Caco-2 (cell line): Measurements from ENCODE around the gene HSD17B7. TPM values are rescaled to one million over a fixed set of nuclear protein-coding genes. Genes with fewer than 3 reads are reported as not detected.

Experiments
- BruUV-seq: library from RNA; stranded (reverse); fragments of 400-500 nt; replicated peaks from 2 replicates; lab custom pipeline; 2021; lab: Mats Ljungman, UMichigan
- CTCF ChIA-PET: fragments of 300-600 bp; sonication (Branson Sonifier 250); formaldehyde crosslinking; loops from one replicate; lab custom pipeline; 2022; ENCODE audit warnings: antibody characterized with exemption; lab: Charles Lee
- POLR2A ChIA-PET: fragments of 300-600 bp; sonication (Branson Sonifier 250); formaldehyde crosslinking; loops from one replicate; lab custom pipeline; 2022; ENCODE audit warnings: antibody characterized with exemption; lab: Charles Lee
- DNase-seq, 2 experiments: peaks; one replicate each; pipeline versions ENCODE4 v3.0.0 to v3.0.0-alpha.2; 2020 to 2022
- H3K27me3 ChIP-seq: replicated peaks from 2 replicates; pipeline ENCODE4 v1.6.0; 2011; ENCODE audit warnings: low read length; ENCODE audit not compliant: control insufficient read depth, insufficient read depth
- H3K36me3 ChIP-seq: 2 replicates; pipeline ENCODE4 v1.5.1; 2011; ENCODE audit warnings: low read length; ENCODE audit not compliant: control insufficient read depth, insufficient read depth
- H3K4me1 ChIP-seq: fragments of 250-450 bp; sonication (Bioruptor Pico); 2 replicates; pipeline ENCODE4 v1.5.1; 2020; ENCODE audit warnings: mild to moderate bottlenecking
- H3K4me3 ChIP-seq: 2 replicates; pipeline ENCODE4 v1.5.1; 2011; ENCODE audit warnings: low read depth, mild to moderate bottlenecking, control low read depth, low read length
- H3K9me3 ChIP-seq: fragments of 250-450 bp; sonication (Bioruptor Pico); 2 replicates; pipeline ENCODE4 v1.5.1; 2020; ENCODE audit warnings: mild to moderate bottlenecking, moderate library complexity
- H3K27ac Mint-ChIP-seq: one replicate; pipeline ENCODE4 v1.8.0; 2022; ENCODE audit warnings: mixed read lengths; ENCODE audit not compliant: unreplicated experiment
- H3K27me3 Mint-ChIP-seq: one replicate; pipeline ENCODE4 v1.8.0; 2022; ENCODE audit warnings: mixed read lengths; ENCODE audit not compliant: insufficient read depth, unreplicated experiment
- H3K36me3 Mint-ChIP-seq: one replicate; pipeline ENCODE4 v1.8.0; 2022; ENCODE audit warnings: mild to moderate bottlenecking, mixed read lengths; ENCODE audit not compliant: insufficient read depth, unreplicated experiment
- H3K4me1 Mint-ChIP-seq: one replicate; pipeline ENCODE4 v1.8.0; 2022; ENCODE audit warnings: low read depth, mixed read lengths; ENCODE audit not compliant: unreplicated experiment
- H3K4me3 Mint-ChIP-seq: one replicate; pipeline ENCODE4 v1.8.0; 2022; ENCODE audit warnings: mild to moderate bottlenecking, moderate library complexity, mixed read lengths; ENCODE audit not compliant: unreplicated experiment
- H3K9me3 Mint-ChIP-seq: one replicate; pipeline ENCODE4 v1.8.0; 2022; ENCODE audit warnings: mixed read lengths; ENCODE audit not compliant: unreplicated experiment
- CTCF ChIP-seq, 2 experiments: fragments of 200-600 bp in 1 of 2; IDR thresholded peaks; 1 replicate in 1 of 2; 2 replicates in 1 of 2; pipeline versions ENCODE4 v1.5.1 to v1.8.0; 2011 to 2022; ENCODE audit warnings: antibody characterized with exemption in 1 of 2, control low read depth in 1 of 2, inconsistent platforms in 1 of 2, low read depth in 1 of 2, low read length in 1 of 2, mild to moderate bottlenecking in 1 of 2, moderate library complexity in 1 of 2; ENCODE audit not compliant: insufficient read depth in 1 of 2, severe bottlenecking in 1 of 2, unreplicated experiment in 1 of 2
- intact Hi-C: fragments of 100-400 bp; cut with micrococcal nuclease; formaldehyde crosslinking; loops from one replicate; pipeline ENCODE4 v1.10.0; 2022; ENCODE audit not compliant: unreplicated experiment
- total RNA-seq: library from RNA; stranded (reverse); gene quantifications from 2 replicates; pipeline ENCODE4 v1.2.3, GENCODE V29; 2022

Gene HSD17B7
- total RNA-seq, 1 experiment from 2014 or later = 31.9 TPM

GRCh38 chr1:162772571-162773154 lies 17.8 kb upstream of the HSD17B7 start:
- no peaks in the 10 kb centered on the region for H3K9me3 Mint-ChIP-seq
- H3K36me3 ChIP-seq = no peaks in the 10 kb centered on the region

GRCh38 chr1:162774007-162774406 lies 16.5 kb upstream of the HSD17B7 start:
- Mint-ChIP-seq H3K27ac (no peak overlapping the region), H3K4me1 (no peaks in the 10 kb centered on the region), H3K27me3 (peaks cover 3% of the 10 kb centered on the region), H3K4me3 (no peak overlapping the region), H3K36me3 (no peaks in the 10 kb centered on the region), H3K9me3 (no peaks in the 10 kb centered on the region)
- no peaks in the 10 kb centered on the region; the same call in 1 of the 2 replicates for H3K27me3 ChIP-seq
- no peak for DNase-seq
- BruUV-seq = no TSS peak
- H3K4me1 ChIP-seq = no peaks in the 10 kb centered on the region
- ChIA-PET POLR2A (no interaction called here), CTCF (no interaction called here)
- H3K4me3 ChIP-seq = no peak overlapping the region
- no peak for TF ChIP-seq CTCF (IDR thresholded peaks at IDR 0.05; ENCODE audit: insufficient read depth in 1 of 2, low read depth in 1 of 2, low read length in 1 of 2, severe bottlenecking in 1 of 2, unreplicated experiment in 1 of 2)
- H3K36me3 ChIP-seq = no peaks in the 10 kb centered on the region
- no peaks in the 10 kb centered on the region for H3K9me3 ChIP-seq
- intact Hi-C loops = no loop called here

More at GRCh38 chr1:162772571-162773154, 17.8 kb upstream of the HSD17B7 start:
- H3K4me3 Mint-ChIP-seq = no peak overlapping the region
- H3K27me3 Mint-ChIP-seq = peaks cover 3% of the 10 kb centered on the region
- no peak overlapping the region for H3K27ac Mint-ChIP-seq
- intact Hi-C loops = no loop called here
- Histone ChIP-seq H3K27me3 (no peaks in the 10 kb centered on the region; the same call in 1 of the 2 replicates), H3K4me1 (no peaks in the 10 kb centered on the region), H3K4me3 (no peak overlapping the region), H3K9me3 (no peaks in the 10 kb centered on the region)
- ChIA-PET CTCF (no interaction called here), POLR2A (no interaction called here)
- no peaks in the 10 kb centered on the region for H3K36me3 Mint-ChIP-seq
- no peak for TF ChIP-seq CTCF (IDR thresholded peaks at IDR 0.05; ENCODE audit: insufficient read depth in 1 of 2, low read depth in 1 of 2, low read length in 1 of 2, severe bottlenecking in 1 of 2, unreplicated experiment in 1 of 2)
- BruUV-seq = no TSS peak
- no peak for DNase-seq
- H3K4me1 Mint-ChIP-seq = no peaks in the 10 kb centered on the region

- intact Hi-C loops = no loop called here
- H3K27me3 ChIP-seq = no peaks in the 10 kb centered on the region
- no peaks in the 10 kb centered on the region for H3K36me3 ChIP-seq
- Mint-ChIP-seq H3K9me3 (no peaks in the 10 kb centered on the region), H3K4me1 (no peaks in the 10 kb centered on the region), H3K27me3 (no peaks in the 10 kb centered on the region), H3K36me3 (no peaks in the 10 kb centered on the region), H3K27ac (no peak overlapping the region), H3K4me3 (no peak overlapping the region)
- H3K4me1 ChIP-seq = no peaks in the 10 kb centered on the region
- POLR2A ChIA-PET = no interaction called here
- TF ChIP-seq CTCF (IDR thresholded peaks at IDR 0.05; ENCODE audit: insufficient read depth in 1 of 2, low read depth in 1 of 2, low read length in 1 of 2, severe bottlenecking in 1 of 2, unreplicated experiment in 1 of 2) = no peak
- no TSS peak for BruUV-seq
- H3K4me3 ChIP-seq = no peak overlapping the region
- no peaks in the 10 kb centered on the region for H3K9me3 ChIP-seq
- CTCF ChIA-PET = no interaction called here
- DNase-seq = no peak
Measured at GRCh38 chr1:162779043-162779442, 11.5 kb upstream of the HSD17B7 start.
